ENCODE measurements around the gene GLP2R.

The GLP2R gene

DNA sequence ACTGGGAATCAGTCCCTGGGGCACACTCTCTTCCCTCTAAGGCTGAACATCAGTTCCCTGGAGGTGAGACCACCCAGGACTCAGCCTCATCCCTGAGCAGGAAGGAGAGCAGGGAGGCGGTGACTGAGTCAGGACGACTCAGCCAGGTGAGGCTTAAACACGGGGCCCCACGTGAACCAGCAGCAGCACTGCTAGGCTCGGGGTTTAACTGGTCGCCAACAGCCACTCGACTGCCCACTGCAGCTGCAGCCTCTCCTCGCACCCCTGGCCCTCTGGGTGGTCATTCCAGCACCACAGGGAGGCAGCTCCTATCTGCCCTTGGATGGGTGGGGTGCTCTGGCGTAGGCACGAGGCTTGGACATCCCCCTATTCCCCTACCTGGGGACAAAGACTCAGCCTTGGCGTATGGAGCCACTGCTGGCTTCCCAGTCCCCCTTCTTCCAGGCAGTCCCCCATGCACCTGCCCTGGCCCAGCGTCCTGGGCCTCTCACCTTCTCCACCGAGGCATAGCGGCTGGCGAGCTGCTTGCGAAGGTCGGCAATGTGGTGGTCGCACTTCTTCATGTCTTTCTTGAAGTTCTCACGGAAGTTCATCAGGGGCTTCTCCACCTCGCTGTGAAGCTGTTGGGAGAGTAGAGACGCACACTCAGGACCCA, 100.6 kb downstream of the GLP2R start:
- DNase-seq: no peak

DNA sequence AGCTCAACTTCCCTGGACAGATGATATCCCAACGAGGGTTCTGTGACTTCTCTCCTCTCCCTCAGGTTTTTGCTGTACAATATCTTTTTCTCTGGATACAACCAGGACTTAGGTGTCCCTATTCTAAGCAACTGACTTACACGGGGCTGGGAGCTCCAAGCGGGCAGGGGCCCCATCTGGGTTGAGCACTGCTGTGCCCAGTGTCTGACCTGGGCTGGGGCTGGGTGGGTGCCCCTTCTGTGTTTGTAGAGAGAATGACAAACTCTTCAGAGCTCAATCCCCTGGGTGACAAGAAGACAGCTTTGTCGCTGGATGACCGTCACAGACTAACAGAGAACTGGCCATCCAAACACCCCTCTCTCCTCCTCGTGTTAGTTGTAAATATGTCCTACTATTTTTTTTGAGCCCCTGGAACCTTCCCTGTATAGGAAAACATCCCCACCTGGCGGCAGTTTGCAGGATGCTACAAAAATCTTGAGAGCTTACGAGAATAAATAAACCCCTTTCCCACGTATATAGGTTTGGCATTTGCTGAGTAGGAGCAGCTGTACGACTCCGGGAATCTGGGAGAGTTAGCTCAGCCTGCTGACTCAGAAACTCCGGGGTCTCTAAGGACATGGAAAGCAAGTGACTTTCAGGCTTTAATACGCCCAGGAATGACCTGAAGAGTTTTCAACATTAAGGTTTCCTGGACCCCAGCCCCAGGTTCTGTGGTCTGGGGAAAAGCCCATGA, 103.0 kb downstream of the GLP2R start:
- DNase-seq: no peak

DNA sequence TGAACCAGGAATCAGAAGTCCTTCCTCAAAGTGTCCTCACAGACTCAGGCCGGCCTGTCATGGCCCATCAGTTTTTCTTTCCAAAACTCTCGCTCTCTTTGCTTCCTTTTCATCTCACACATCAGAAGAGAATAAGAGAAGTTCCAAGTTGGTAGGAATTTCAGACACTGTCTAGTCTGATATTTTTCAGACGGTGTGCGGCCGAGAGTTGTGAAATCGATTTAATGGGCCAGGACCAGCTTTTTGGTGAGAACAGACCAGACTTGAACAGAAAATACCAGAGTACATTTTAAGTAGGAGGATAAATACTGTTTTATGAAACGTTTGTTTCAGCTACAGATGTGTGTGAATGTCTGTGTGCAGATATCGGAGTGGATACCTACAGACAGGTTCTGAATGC, 104.1 kb downstream of the GLP2R start:
- DNase-seq: no peak

DNA sequence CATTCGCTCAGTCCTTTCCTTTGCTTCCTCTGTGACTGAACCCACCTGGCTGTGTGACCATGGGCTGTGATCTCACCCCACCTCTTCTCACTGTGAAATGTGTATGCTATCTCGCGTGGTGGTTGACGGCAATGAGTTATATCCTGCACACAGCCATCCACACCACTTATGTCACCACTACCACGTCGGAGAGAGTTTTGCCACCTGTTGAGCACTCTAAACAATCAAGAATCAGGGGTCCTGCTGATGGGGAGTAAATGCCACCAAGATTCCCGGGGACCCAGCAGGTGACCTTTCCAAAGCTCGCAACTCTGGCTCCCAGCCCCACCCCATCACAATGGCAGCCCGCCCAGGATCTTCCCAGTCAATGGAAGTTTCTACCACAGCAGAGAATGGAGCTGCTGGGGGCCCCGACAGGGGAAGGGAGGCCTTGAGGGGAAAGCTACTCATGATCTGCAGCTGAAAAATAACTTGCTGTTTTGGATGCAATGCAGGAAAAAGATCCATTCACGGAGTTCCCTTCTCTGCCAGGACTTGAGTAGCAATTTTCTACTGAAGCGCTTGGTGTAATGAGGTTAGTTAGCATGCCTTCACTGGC, 105.5 kb downstream of the GLP2R start:
- no peak for DNase-seq

DNA sequence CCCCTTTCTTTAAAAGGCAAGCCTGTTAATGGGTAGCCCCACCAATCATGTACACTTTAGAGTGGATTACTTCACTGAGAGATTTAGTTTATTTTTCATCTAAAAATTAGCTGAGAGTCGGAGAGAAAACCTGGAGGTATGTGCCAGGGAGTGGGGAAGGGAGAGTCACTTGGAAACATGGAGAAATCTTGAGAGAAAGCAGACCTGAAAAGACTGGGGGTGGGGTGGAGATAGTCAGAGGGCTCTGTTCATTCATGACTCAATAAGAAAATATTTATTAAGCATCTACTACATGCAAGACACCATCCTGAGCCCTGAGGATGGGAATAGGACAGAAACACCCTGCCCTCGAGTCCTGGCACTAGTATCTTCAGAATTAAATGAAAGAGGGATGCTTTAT, 106.8 kb downstream of the GLP2R start:
- no peak for DNase-seq

DNA sequence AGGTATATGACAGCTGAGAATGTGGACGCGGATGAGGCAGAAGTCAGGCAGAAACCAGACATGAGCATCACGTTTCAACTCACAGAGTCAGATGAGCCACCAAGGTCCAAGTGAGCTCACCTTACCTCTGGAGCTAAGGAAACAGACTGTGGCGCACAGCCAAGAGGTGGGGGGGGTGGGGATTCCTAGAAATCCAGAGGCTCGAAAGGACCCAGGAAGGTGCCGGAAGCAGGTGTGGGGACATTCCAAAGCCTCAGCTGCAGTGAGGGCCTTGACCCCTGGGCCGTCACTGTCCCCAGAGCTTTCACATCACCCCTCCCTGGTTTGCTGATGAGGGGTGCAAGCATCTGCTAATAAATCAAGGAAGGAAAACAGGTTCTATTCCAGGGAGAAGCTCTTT, 108.6 kb downstream of the GLP2R start:
- DNase-seq: no peak

DNA sequence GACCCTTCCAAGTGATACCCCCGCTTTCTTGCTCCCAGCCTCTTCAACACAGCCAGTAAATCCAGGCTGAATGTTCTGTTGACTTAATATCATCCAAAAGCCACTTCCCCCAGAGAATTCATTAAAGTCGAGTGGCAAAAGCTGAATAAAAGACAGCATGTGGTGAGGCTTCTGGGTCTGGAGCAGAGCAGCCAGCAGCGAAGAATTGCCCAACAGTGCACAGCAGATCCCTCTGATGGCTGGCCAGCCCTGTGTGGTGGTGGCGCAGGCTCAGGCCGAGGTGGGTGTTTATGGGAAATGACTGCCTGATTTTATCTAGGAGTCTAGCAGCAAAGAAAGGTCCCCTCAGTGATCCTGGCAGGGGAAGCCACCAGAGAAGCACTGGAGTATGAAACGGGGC, 109.7 kb downstream of the GLP2R start:
- DNase-seq: no peak

DNA sequence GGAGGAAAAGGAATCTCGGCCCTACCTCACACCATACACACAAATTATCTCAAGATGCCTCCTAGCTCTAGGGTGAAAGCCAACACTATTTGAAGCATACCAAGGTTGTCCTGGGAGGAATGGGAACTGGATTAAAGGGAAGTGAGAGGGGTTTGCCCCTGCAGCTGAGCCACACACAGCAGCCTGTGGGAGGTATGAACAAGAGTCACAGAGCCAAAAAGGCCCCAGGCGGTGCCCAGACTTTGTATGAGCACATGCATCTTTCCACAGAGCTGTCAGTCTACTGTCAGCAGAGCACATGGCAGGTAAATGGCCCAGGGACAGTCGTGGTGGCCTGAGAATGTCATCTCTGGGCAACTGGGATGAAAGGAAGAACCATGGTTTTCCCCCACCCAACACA, 110.4 kb downstream of the GLP2R start:
- DNase-seq: no peak

DNA sequence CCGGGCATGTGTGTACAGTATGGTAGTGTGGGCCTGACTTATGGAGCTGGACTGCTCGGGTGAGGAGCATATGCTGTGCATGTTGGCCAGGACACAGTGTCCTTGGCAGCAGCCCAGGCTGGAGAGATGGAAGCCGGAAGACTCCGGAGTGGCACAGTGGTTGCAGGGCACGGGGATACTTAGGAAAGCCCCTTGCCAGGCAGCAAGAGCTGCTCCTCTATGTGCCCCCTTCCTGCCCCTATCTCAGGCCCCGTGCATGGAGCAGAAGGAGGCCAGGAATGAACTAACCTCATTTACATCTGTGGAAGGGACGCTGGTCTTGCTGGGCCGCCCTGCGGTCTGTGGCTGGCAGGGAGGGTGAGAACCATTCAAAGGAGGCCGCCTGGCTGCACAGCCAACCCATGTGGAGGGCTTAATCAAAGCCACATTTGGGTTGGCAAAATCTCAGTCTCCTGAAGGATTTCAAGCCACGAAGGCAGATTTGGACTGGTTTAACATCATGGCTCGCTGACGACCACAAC, 111.6 kb downstream of the GLP2R start:
- DNase-seq: no peak

DNA sequence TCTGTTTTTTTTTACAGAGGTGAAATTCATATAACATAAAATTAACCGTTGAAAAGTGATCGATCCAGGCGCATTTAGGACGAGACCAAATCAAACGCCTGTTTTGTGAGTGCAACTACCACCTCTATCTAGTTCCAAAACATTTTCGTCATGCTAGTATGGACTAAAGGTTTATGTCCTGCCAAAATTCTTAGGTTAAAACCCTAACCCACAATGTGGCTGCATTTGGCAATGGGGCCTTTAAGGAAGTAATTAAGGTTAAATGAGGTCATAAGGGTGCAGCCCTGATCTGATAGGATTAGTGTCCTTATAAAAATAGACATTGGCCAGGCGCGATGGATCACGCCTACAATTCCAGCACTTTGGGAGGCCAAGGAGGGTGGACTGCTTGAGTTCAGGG, 112.2 kb downstream of the GLP2R start:
- DNase-seq: no peak

DNA sequence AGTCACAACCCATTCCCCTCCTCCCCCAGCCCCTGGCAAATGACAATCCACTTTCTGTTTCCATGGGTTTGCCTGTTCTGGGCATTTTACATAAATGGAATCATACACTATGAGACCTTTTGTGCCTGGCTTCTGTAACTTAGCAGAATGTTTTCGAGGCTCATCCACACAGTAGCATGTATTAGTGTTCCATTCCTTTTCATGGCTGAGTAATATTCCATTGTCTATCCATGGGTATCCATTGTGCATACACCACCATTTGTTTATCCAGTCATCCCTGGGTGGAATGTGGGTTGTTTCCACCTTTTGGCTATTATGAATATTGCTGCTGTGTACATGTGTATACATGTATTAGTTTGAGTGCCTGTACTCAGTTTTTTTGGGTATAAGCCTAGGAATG, 113.0 kb downstream of the GLP2R start:
- DNase-seq: no peak

DNA sequence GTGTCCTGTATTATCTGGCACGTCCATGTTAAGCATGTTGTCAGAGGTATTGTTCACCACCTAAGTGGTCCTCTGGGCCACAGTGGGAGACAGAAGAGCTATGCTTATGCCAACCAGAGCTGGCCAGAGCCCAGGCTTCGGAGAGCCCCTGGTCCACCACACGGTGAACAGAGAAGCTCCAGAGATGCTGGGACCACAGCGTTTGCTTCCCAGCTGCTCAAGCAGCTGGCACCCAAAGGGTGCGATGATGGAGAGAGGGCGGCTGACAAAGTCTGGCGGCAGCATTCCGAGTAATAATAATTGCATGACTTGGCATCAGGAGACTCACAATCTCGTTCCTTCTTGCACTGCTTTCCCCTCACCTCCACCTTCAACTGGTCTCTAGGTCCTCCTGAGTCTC, 115.1 kb downstream of the GLP2R start:
- DNase-seq: no peak

DNA sequence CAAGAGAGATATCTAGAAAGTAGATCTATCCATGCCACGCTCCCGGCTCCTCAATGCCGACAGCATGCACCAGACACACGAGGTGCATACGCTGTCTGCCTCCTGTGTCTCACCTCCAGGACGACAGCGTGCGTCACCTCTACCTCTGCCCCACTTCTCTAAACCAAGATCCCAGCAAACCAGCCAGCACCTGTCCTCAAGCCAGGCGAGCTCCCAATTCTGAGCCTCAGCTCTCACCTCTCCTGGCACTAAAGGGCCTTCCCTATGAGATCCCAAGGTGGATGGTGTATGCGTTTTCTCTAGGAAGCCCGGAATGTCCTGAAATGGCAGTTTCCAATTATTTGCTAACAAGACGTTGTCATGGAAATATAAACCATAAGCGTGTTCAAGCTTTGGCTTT, 115.6 kb downstream of the GLP2R start:
- DNase-seq: no peak

Measured in activated gamma-delta T cell (primary cell).